Mammary epithelial cell (primary cell): ENCODE measurements around the gene MAFF.

Experiments used
- EZH2 ChIP-seq: IDR thresholded peaks from 2 replicates; pipeline ENCODE4 v1.6.1; 2012; ENCODE audit warnings: low read length, inconsistent platforms, borderline replicate concordance
- TF ChIP-seq, protein P1 (sequence below), 2 donors: IDR thresholded peaks in 1 of 2; conservative IDR thresholded peaks in 1 of 2; 2 replicates each; pipeline ENCODE4 v1.5.1; 2011 to 2012; ENCODE audit warnings: inconsistent platforms in 2 of 2, low read length in 2 of 2, mild to moderate bottlenecking in 2 of 2, control low read depth in 1 of 2, low read depth in 1 of 2; ENCODE audit not compliant: insufficient read depth in 1 of 2; ENCODE audit errors: extremely low read depth in 1 of 2

DNA sequence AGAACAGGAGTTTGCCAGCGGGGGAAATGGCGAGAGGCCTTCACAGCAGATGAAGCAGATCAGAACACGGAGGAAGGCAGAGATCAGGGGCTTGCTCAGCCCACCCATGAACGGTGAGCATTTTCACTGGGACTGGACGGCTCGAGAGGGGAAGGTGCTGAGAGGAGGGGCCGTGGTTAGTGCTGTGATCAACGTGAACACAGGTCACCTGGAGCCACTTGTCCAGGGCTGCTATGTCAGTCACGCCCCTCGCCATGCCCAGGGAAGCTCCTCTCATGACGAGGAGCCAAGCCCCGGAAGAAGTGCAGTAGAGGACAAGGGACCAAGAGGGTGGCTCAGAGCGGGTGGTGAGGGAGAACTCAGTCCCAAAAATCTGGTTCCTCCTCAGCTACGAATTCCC, 27.2 kb upstream of the MAFF start:
- TF ChIP-seq, protein P1, sequence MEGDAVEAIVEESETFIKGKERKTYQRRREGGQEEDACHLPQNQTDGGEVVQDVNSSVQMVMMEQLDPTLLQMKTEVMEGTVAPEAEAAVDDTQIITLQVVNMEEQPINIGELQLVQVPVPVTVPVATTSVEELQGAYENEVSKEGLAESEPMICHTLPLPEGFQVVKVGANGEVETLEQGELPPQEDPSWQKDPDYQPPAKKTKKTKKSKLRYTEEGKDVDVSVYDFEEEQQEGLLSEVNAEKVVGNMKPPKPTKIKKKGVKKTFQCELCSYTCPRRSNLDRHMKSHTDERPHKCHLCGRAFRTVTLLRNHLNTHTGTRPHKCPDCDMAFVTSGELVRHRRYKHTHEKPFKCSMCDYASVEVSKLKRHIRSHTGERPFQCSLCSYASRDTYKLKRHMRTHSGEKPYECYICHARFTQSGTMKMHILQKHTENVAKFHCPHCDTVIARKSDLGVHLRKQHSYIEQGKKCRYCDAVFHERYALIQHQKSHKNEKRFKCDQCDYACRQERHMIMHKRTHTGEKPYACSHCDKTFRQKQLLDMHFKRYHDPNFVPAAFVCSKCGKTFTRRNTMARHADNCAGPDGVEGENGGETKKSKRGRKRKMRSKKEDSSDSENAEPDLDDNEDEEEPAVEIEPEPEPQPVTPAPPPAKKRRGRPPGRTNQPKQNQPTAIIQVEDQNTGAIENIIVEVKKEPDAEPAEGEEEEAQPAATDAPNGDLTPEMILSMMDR (conservative IDR thresholded peaks at IDR 0.05 in 1 of 2, IDR thresholded peaks at IDR 0.05 in 1 of 2; ENCODE audit: extremely low read depth in 1 of 2, insufficient read depth in 1 of 2, low read depth in 1 of 2, low read length in 2 of 2): no peak
- TF ChIP-seq EZH2: no peak
